HepG2 (cell line): Measurements from ENCODE around the gene ACD. TPM values are rescaled to one million over a fixed set of nuclear protein-coding genes. Genes with fewer than 3 reads are reported as not detected.

Source experiments
- ASH2L ChIP-seq: fragments of 300-600, 200-600 bp; sonication (generic); IDR thresholded peaks from 2 replicates; pipeline ENCODE4 v1.7.0; 2017; ENCODE audit warnings: low read depth, mild to moderate bottlenecking, moderate library complexity, mixed read lengths, low read length; ENCODE audit not compliant: insufficient read length
- CHD4 ChIP-seq: fragments of 200-600 bp; sonication (generic); IDR thresholded peaks from 2 replicates; pipeline ENCODE4 v1.7.0; 2017; ENCODE audit warnings: mild to moderate bottlenecking, low read length, borderline replicate concordance
- CREM ChIP-seq, 2 experiments: sonication (generic) in 1 of 2; formaldehyde crosslinking in 1 of 2; IDR thresholded peaks; 2 replicates each; pipeline versions ENCODE4 v1.4.0 to v1.6.1; 2016 to 2020; ENCODE audit warnings: antibody characterized with exemption in 1 of 2, mild to moderate bottlenecking in 1 of 2, missing genetic modification reagents in 1 of 2
- GABPA ChIP-seq, 2 experiments: IDR thresholded peaks; 2 replicates each; pipeline ENCODE4 v1.6.1; 2011 to 2016; ENCODE audit warnings: low read depth in 2 of 2, low read length in 1 of 2, missing biosample characterization in 1 of 2, missing genetic modification characterization in 1 of 2
- HNF1A ChIP-seq, 2 experiments: sonication (generic) in 1 of 2; formaldehyde crosslinking in 1 of 2; IDR thresholded peaks; 2 replicates each; pipeline versions ENCODE4 v1.4.0 to v1.6.1; 2016 to 2020; ENCODE audit warnings: borderline replicate concordance in 1 of 2, low read depth in 1 of 2, mild to moderate bottlenecking in 1 of 2, missing genetic modification reagents in 1 of 2
- ISX ChIP-seq: sonication (generic); formaldehyde crosslinking; conservative IDR thresholded peaks from 2 replicates; pipeline ENCODE4 v1.5.0; 2020; ENCODE audit warnings: missing genetic modification reagents
- JDP2 ChIP-seq: sonication (generic); formaldehyde crosslinking; IDR thresholded peaks from 2 replicates; pipeline ENCODE4 v1.8.1; 2022; ENCODE audit warnings: missing genetic modification reagents, borderline replicate concordance
- NR2C2 ChIP-seq: sonication (generic); formaldehyde crosslinking; IDR thresholded peaks from 2 replicates; pipeline ENCODE4 v1.4.0; 2020; ENCODE audit warnings: missing genetic modification reagents, mild to moderate bottlenecking, moderate library complexity, borderline replicate concordance
- POLR2G ChIP-seq: fragments of 200-400 bp; formaldehyde crosslinking; IDR thresholded peaks from 2 replicates; pipeline ENCODE4 v1.6.1; 2018; ENCODE audit warnings: mild to moderate bottlenecking, low read depth, low read length, moderate library complexity
- RELA ChIP-seq: sonication (generic); formaldehyde crosslinking; IDR thresholded peaks from 2 replicates; pipeline ENCODE4 v1.4.0; 2020; ENCODE audit warnings: missing genetic modification reagents
- SMAD1 ChIP-seq: sonication (generic); formaldehyde crosslinking; IDR thresholded peaks from 2 replicates; pipeline ENCODE4 v1.4.0; 2020; ENCODE audit warnings: missing genetic modification reagents, low read depth, mild to moderate bottlenecking, borderline replicate concordance
- ZBTB43 ChIP-seq: sonication (generic); formaldehyde crosslinking; conservative IDR thresholded peaks from 2 replicates; pipeline ENCODE4 v1.4.0; 2020; ENCODE audit warnings: missing genetic modification reagents
- ZNF44 ChIP-seq: sonication (generic); formaldehyde crosslinking; IDR thresholded peaks from 2 replicates; pipeline ENCODE4 v1.5.1; 2020; ENCODE audit warnings: mild to moderate bottlenecking, missing genetic modification reagents
- ZNF441 ChIP-seq: sonication (generic); formaldehyde crosslinking; IDR thresholded peaks from 2 replicates; pipeline ENCODE4 v1.7.0; 2021; ENCODE audit warnings: missing genetic modification reagents, borderline replicate concordance
- ZNF468 ChIP-seq: sonication (generic); formaldehyde crosslinking; IDR thresholded peaks from 2 replicates; pipeline ENCODE4 v1.8.0; 2022; ENCODE audit warnings: mild to moderate bottlenecking, moderate library complexity, missing genetic modification reagents
- ZNF550 ChIP-seq: sonication (generic); formaldehyde crosslinking; IDR thresholded peaks from 2 replicates; pipeline ENCODE4 v1.4.0; 2020; ENCODE audit warnings: mild to moderate bottlenecking, missing genetic modification reagents, borderline replicate concordance
- ZNF670 ChIP-seq: sonication (generic); formaldehyde crosslinking; IDR thresholded peaks from 2 replicates; pipeline ENCODE4 v1.8.0; 2022; ENCODE audit warnings: mild to moderate bottlenecking, missing genetic modification reagents, borderline replicate concordance
- ZNF816 ChIP-seq: sonication (generic); formaldehyde crosslinking; IDR thresholded peaks from 2 replicates; pipeline ENCODE4 v1.8.0; 2022; ENCODE audit warnings: missing genetic modification reagents, mild to moderate bottlenecking, borderline replicate concordance
- ZSCAN12 ChIP-seq: sonication (generic); formaldehyde crosslinking; IDR thresholded peaks from 2 replicates; pipeline ENCODE4 v1.9.0; 2021; ENCODE audit warnings: mild to moderate bottlenecking, missing genetic modification reagents
- ZSCAN5A ChIP-seq: sonication (generic); formaldehyde crosslinking; IDR thresholded peaks from 2 replicates; pipeline ENCODE4 v1.8.0; 2022; ENCODE audit warnings: mild to moderate bottlenecking, missing genetic modification reagents, borderline replicate concordance
- polyA plus RNA-seq, 8 experiments: library from polyadenylated mRNA; depleted of rRNA in 3 of 8; stranded (reverse) in 7 of 8; unstranded in 1 of 8; fragments of >200 nt; fragmentation: Illumina TruSeq in 4 of 8; extraction: Trizol in 4 of 8; gene quantifications; 2 replicates each; pipeline versions ENCODE4 v1.2.1 to v1.2.3, GENCODE V29; 2011 to 2016; ENCODE audit warnings: low read depth in 4 of 8, missing spikeins in 1 of 8, mixed read lengths in 1 of 8; ENCODE audit not compliant: insufficient read depth in 1 of 8
- total RNA-seq, 5 experiments: library from RNA; depleted of rRNA; stranded (reverse); fragments of >200 nt; fragmentation: Illumina TruSeq; extraction: Trizol; gene quantifications; 2 replicates each; pipeline ENCODE4 v1.2.3, GENCODE V29; 2016; ENCODE audit warnings: low read depth in 1 of 5

ACD gene
- total and polyA plus RNA-seq, 2 of the 13 experiments (the other 11 are each of a cell fraction or from before 2014, with no cell fraction given): 32.6 to 38.3 TPM

GRCh38 chr16:67659675-67660563 is at the start of gene ACD (continued):
- peak; percentile 71 for TF ChIP-seq SMAD1 (CRISPR knock-in tag)
- no peak for TF ChIP-seq ZNF468 (CRISPR knock-in tag)
- no peak for TF ChIP-seq JDP2 (CRISPR knock-in tag)
- 0 out of 2 replicates have a peak, but pooled peaks have one; percentile 24 for TF ChIP-seq RELA
- TF ChIP-seq ISX (CRISPR knock-in tag): no peak
- peak; percentile 73; the same call in 1 of the 2 replicates for TF ChIP-seq ZNF44 (CRISPR knock-in tag)
- TF ChIP-seq ZNF550: 0 out of 2 replicates have a peak, but pooled peaks have one; percentile 18
- TF ChIP-seq ZNF670 (CRISPR knock-in tag): no peak
- no peak; the same call in 1 of the 2 replicates for TF ChIP-seq ZSCAN5A
- TF ChIP-seq GABPA (IDR thresholded peaks at IDR 0.05; ENCODE audit: low read depth, low read length): no peak
- TF ChIP-seq GABPA (CRISPR knock-in tag; IDR thresholded peaks at IDR 0.05; ENCODE audit: low read depth): peak; percentile 85
- peak; percentile 73 for TF ChIP-seq NR2C2
- TF ChIP-seq POLR2G: peak; percentile 87
- TF ChIP-seq CHD4: 0 out of 2 replicates have a peak, but pooled peaks have one; percentile 36
- no peak for TF ChIP-seq HNF1A (IDR thresholded peaks at IDR 0.05; ENCODE audit: low read depth)
- TF ChIP-seq HNF1A (CRISPR knock-in tag; IDR thresholded peaks at IDR 0.05; ENCODE audit: borderline replicate concordance): peak; percentile 59
- TF ChIP-seq ZBTB43 (CRISPR knock-in tag): no peak; the same call in 1 of the 2 replicates
- peak; percentile 73; the same call in 1 of the 2 replicates for TF ChIP-seq ZNF441
- TF ChIP-seq ZNF816: no peak
- no peak for TF ChIP-seq ZSCAN12
- TF ChIP-seq ASH2L: peak; percentile 92
- no peak for TF ChIP-seq CREM (IDR thresholded peaks at IDR 0.05)
- TF ChIP-seq CREM (CRISPR knock-in tag; IDR thresholded peaks at IDR 0.05): no peak
